Measurements from ENCODE around the gene CHST4.

CHST4 gene

DNA sequence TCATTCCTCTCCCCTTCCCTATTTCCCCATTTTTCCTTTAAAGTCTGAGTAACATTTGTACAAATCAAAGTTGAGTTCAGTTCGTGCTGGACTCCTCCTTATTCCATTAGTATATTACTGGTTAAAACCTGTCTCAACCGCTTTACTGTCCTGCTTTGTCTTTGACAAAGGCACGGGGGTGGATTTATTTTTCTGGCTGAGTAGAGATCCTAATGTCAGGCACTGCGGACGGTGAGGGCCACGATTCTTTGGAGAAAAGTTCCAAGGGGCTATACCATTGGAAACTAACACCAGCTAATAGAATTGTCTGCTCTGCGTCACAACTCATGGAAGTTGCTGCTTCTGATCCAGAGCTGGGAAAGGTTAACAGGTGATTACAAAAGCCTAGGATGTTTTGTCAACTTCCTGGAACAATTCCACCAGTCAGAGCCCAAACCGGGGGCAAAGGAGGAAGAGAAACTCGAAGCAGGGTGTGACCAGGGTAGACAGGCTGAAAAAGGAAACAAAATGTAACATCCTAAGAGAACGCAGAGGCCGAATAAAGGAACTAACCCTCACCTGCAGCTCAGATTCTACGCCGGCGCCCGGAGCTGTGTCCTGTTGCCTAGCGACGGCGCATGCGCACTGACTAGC lies 38.2 kb downstream of the CHST4 start:
- TF ChIP-seq TAF1 (IDR thresholded peaks at IDR 0.05; ENCODE audit: borderline replicate concordance, insufficient read depth, low read length) (no peak), FOXP2 (optimal IDR thresholded peaks at IDR 0.05; ENCODE audit: borderline replicate concordance, extremely low read depth, extremely low read length, insufficient read depth) (no peak), REST (IDR thresholded peaks at IDR 0.05; ENCODE audit: insufficient read depth in 1 of 2, low read depth in 2 of 2, low read length in 2 of 2) (no peak), POLR2AphosphoS5 (IDR thresholded peaks at IDR 0.05; ENCODE audit: low read depth, low read length) (no peak; the same call in 1 of the 2 replicates), SIN3A (IDR thresholded peaks at IDR 0.05; ENCODE audit: borderline replicate concordance, insufficient read depth, low read length) (no peak)

DNA sequence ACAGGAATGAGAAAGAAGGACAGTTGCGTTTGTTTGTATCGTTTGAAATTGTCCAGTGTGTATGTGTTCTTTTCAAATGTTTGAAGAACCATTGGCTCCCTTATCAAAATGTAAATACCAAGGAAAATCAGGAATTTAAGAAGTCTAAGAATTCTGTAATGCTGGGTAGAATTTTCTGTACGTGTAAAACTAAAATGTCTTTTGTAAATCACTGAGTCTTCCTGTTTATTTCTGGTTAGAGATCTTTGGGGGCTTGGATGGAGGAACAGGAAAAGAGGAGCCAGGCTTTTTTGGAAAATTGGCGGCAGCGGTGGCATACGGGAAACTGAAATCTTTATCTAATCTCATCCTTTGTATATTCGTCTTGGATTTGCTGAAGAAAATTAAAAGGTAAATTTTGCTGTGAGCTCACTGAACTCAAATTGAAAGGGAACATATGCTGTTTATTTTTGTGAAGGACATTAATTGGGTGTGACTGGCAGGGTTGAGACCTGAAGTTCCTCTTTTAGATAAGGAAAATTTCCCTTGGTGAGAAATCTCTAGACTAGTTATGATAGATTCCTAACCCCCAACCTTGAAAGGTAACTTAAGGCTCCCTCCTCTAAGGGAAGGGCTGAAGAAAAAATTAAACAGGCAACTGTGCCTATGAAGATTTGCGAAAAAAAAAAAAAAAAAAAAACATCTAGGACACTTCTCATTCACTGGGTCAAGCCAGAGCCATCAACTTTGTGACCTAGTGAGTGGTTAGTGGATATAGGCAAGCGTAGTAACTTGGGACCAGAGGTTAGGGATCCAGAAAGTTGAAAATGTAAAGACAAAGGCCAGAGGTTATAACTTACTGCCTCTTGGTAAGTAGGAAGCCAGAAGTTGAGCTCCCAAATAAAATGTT lies 39.8 kb downstream of the CHST4 start:
- TF ChIP-seq SIN3A (IDR thresholded peaks at IDR 0.05; ENCODE audit: borderline replicate concordance, insufficient read depth, low read length) (no peak), TAF1 (IDR thresholded peaks at IDR 0.05; ENCODE audit: borderline replicate concordance, insufficient read depth, low read length) (no peak), FOXP2 (optimal IDR thresholded peaks at IDR 0.05; ENCODE audit: borderline replicate concordance, extremely low read depth, extremely low read length, insufficient read depth) (no peak), REST (IDR thresholded peaks at IDR 0.05; ENCODE audit: insufficient read depth in 1 of 2, low read depth in 2 of 2, low read length in 2 of 2) (no peak), POLR2AphosphoS5 (IDR thresholded peaks at IDR 0.05; ENCODE audit: low read depth, low read length) (no peak)

DNA sequence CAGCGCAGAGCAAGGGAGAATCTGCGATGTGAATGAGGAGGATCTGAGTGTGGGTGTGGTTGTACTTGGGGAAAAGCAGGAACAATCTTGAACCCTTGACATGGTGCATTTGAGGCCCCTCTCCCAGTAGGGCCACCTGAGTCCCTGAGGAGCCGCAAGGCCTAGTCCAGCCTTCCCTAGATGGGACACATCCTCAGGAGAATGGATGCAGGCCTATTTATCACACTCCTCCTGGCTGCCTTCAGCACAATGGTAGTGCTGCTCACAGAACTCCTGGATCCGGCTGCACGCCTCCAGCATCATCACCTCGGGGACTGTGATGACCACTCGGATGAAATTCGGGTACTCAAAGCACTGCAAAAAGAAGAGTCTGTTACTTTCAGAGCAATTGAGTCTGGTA lies 41.7 kb downstream of the CHST4 start:
- TF ChIP-seq TAF1 (IDR thresholded peaks at IDR 0.05; ENCODE audit: borderline replicate concordance, insufficient read depth, low read length): no peak
- TF ChIP-seq REST (IDR thresholded peaks at IDR 0.05; ENCODE audit: insufficient read depth in 1 of 2, low read depth in 2 of 2, low read length in 2 of 2): no peak
- no peak for TF ChIP-seq POLR2AphosphoS5 (IDR thresholded peaks at IDR 0.05; ENCODE audit: low read depth, low read length)
- no peak for TF ChIP-seq FOXP2 (optimal IDR thresholded peaks at IDR 0.05; ENCODE audit: borderline replicate concordance, extremely low read depth, extremely low read length, insufficient read depth)
- TF ChIP-seq SIN3A (IDR thresholded peaks at IDR 0.05; ENCODE audit: borderline replicate concordance, insufficient read depth, low read length): no peak

DNA sequence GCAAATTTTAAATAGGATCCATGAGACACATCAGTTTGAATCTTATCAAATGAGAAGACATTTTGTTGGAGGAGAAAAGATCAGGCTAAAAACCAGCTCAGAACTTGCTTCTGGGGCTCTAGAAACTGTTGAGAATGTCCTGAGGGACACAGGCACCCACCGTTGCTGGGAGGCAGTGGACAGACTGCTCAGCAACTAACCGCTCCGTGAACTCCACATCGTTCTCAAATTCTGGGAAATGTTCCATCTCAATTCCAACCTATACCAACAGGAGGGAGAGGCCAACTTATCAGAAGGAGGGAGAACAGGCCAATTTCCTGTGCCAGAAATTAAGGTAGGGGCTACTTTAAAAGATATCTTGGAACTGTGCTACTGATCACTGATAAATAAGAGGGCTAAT lies 42.3 kb downstream of the CHST4 start:
- TF ChIP-seq SIN3A (IDR thresholded peaks at IDR 0.05; ENCODE audit: borderline replicate concordance, insufficient read depth, low read length) (no peak), REST (IDR thresholded peaks at IDR 0.05; ENCODE audit: insufficient read depth in 1 of 2, low read depth in 2 of 2, low read length in 2 of 2) (no peak), POLR2AphosphoS5 (IDR thresholded peaks at IDR 0.05; ENCODE audit: low read depth, low read length) (no peak), FOXP2 (optimal IDR thresholded peaks at IDR 0.05; ENCODE audit: borderline replicate concordance, extremely low read depth, extremely low read length, insufficient read depth) (no peak)

Data from PFSK-1 (cell line).